GM19467 (cell line): ENCODE data around the gene NEURL4.

ENCODE experiments used
- ATAC-seq: cut with Tn5 transposase; IDR thresholded peaks from one replicate; pipeline ENCODE4 v1.9.1; 2021; ENCODE audit warnings: mild to moderate bottlenecking, moderate library complexity; ENCODE audit not compliant: unreplicated experiment

Gene NEURL4

DNA sequence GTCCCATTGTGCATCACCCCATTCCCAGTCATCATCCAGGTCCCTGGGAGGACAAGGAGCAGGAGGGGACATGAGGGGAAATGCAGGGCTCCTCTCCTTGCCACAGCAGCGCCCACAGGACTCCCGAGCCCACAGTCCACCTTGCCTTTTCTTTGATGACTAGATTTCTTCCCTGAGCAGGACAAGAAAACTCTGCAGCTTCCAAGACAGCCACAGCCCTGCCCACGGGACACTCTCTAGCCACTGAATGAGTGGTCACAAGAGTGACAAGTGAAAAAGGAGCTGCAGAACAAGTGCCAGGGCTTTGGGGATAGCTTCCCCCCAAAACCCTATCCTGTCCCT is 4.7 kb downstream of the NEURL4 start:
- no peak for ATAC-seq

GRCh38 chr17:7323731-7324437 is 5.3 kb downstream of the NEURL4 start:
- ATAC-seq: no peak

- no peak for ATAC-seq
Observed at GRCh38 chr17:7322520-7323194, 6.5 kb downstream of the NEURL4 start.

DNA sequence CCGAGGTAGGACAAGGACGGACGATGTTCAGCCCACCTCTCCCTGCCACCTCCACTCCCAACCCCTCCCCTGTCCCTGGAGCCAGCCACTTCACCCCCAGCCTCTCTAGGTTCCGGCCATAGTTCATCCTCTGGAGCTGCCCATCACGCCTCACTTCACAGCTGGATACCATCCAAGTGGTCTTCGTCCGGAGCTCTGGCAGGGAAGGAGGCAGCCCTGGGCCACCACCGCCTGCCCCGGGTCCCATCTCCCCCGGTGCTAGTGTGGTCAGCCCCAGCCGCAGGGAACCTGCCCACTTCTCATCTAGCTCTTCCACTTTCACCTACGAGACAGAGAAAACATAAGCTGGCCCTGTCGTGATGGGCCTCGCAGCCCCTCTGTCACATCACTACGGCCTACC is 7.7 kb downstream of the NEURL4 start:
- ATAC-seq: no peak

GRCh38 chr17:7318121-7318860 is 10.8 kb downstream of the NEURL4 start:
- no peak for ATAC-seq

DNA sequence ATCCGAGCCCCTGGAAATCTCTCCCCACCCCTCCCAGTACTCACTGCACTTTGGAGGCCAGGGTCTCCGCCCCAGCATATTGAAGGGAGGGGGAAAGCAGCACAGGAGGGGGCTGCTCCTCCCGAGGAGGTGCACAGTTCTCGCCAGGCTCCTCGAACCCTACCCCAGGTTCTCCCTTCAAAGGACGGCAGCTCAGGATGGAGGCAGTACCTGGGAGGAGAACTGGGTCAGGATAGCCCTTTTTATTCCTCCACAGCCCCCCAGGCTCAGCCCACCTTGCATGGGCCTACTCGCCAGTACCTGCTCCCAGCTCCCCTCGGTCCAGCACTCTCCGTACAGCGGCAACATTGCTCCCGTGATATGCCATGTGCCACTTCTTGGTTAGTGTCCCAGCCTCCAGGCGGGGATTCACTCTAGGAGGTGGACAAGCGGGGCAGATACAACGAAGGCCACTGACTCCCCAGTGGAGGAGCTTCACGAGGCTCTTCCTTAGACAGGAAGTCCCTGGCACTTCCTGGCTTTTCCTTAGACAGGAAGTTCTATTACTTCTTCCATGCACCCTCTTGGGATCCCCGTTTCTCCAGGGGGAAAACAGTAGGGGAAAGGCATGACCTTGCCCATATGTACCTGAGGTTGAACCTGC is 11.9 kb downstream of the NEURL4 start:
- no peak for ATAC-seq

DNA sequence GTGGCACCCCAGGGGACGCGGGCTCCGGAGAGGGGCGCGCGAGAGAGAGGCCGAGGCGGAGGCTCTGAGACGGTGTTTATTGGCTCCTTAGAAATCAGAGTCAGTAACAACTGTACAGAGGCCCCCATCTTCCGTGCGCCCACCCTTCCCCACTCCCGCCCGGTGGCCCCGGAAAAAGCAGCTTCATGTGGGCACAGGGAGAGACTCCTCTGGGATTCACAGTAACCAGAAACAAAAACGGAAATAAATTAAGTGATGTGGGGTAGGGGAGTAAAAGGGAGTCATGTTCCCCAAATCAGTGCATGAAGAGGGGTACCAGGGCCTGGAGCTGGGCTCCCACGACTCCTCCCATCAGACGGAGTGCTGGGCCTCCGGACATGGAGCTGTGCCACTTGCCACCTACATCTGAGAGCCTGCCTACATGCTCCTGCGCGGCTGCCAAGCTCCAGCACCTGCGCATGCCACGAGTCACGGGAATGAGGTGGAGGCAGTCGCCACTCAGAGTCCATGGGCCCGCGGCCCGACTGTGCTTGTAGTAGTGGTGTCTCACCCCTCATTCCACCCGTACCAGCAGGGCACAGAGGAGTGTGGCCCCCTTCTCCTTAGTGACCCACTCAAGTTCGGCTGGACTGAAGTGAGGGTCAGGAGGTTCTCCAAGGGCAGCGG is 13.4 kb downstream of the NEURL4 start:
- no peak for ATAC-seq

DNA sequence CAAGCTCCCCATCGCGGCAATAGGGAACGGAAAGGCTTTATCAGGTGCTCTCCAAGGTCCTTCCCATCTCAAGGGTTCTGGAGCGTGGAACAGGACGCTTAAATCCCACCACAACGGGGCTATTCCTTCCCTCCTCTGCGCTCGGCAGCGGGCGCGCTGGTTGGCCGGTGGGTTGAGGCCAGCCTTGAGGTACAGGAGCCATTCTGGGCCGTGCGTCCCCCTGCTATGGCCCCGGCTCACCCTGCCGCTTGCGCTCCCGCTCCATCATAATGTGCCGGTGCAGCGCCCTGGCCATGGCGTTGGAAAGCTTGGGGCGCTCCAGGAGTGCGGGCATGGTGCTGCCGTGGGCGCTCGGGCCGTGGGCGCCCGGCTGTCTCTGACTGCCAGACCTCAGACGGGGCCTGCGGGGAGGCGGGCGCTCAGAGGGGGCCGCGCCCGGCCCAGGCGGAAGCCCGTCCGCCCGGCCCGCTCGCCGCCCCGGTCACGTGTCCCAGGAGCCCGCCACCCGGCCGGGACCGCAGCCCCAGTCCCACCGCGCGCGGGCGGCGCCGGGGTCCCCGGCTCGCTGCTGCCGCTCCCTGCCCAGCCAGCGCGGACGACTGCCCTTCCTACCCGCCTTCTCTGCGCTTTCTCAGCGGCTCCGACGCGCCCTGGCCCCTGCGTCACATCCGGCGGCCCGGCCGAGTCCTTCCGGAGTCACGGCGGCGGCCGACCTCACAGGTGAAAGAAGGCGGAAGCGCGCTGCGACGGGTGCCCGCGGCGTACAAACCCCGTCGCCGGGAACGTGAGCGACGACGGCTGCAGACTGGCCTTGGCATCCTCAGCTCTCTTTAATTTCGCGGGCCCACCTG is 14.2 kb downstream of the NEURL4 start, which contains the start of gene GPS2:
Gene GPS2, minus strand, starts transcription at position 642 of the 851 bp plus-strand sequence. Its CDS starts 308 bp downstream, at position 334.
- peak; percentile 60 for ATAC-seq

DNA sequence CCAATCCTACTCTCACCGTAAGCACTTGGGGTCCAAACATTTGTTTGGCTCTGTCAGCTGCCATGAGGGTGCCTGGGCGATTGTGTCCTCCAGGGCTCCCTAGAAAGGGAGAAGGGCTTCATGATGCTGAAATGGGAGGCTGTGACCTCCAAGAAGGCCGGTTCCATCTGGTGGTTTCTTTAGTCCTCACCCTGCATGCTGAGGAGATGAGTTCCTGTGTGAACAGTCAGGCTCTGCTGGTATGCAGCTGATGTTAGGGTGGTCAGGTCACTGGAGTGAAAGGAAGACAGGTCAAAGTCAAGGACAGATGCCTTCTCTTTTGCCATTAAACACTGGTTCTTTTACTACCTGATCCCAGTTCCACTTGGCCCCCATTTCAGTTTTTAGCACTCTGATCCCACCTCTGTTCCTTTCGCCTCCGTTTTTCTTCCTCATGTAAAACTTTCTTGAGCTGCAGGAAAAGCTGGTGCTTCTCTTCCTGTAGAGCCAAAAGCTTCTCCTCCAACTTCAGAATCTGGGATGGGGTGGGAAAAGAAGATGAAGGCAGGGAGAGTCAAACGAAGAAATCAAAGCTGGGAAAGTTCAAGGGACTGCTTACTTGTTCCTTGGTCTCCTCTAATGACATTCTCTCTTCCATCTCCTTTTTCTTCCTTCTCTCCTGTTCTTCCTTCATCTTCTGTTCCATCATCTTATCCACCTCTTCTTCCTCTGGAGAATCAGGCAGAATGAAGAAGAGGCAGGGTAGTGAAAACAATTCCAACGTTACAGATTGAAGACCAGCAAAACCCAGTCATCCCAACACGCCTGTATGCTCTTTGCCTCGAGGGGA is 15.0 kb downstream of the NEURL4 start:
- ATAC-seq: no peak

DNA sequence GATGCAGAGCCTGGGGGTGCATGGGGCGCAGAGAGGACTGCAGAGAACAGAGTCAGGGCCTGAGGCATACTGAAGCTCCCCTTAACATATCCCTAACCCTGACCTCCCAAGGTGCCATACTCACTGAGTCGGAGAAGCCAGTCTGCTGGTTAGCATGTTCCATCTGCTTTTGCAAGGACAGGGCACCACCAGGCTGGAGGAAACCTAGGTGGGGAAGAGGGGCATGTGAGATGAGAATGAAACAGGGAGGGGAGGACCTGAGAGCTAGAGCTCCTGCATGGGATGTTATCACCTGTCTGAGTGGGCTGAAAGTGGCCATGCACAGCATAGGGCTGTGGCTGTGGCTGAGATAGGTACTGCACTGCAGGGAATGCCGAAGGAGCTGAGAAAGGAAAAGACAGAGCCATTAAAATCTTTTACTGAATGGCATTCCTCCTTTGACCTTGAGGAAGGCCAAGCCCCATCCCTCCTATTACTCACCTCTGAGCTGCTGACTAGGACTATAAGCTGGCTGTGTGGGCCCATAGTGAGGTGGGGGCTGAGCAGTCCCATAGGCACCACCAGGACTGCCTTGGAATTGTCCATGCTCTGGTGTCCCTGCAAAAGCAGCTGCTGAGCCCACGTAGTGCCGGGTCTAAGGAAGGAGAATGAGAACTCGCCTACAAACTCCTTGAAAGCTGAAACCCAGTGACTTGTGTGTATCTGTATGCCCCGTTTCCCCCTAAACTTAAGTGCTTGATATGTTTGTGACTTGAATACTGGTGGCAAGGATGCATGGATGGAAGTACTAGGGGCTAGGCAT is 15.8 kb downstream of the NEURL4 start:
- no peak for ATAC-seq

- ATAC-seq: no peak
Observed at GRCh38 chr17:7312432-7313087, 16.6 kb downstream of the NEURL4 start.

DNA sequence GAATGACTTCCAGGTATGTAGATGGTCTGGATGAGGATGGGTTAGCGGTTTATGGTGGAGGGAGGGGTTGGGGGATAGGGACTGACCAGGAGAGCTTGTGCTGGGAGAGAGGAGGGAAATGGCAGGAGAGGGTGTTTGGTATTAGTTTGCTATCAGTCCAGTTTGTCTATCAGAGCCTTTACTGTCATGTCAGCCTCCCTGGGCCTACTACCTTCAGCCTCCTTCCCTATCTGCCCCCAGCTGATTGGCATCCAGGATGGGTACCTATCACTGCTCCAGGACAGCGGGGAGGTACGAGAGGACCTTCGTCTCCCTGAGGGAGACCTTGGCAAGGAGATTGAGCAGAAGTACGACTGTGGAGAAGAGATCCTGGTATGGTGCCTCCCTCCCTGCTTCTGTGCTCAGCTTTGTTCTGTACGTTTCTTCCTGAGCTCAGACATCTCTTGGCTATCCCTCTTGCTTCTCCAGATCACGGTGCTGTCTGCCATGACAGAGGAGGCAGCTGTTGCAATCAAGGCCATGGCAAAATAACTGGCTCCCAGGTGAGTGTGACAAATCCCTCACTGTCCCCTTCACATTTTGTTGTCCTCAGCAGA is 17.9 kb downstream of the NEURL4 start:
- no peak for ATAC-seq

DNA sequence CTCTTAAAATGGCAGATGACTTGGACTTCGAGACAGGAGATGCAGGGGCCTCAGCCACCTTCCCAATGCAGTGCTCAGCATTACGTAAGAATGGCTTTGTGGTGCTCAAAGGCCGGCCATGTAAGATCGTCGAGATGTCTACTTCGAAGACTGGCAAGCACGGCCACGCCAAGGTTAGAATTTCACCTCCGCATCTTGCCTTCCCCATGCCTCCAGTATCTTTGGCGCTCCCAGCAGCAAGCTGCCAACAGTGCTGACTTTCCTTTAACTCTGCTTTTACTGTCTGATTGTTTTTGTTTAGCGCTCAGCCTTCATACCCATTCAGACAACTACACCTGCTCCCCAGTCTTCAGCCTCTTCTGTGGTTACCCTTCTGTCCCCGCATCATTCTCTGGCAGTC is 19.5 kb downstream of the NEURL4 start:
- no peak for ATAC-seq

GRCh38 chr17:7308625-7309433 is 20.3 kb downstream of the NEURL4 start:
- no peak for ATAC-seq

DNA sequence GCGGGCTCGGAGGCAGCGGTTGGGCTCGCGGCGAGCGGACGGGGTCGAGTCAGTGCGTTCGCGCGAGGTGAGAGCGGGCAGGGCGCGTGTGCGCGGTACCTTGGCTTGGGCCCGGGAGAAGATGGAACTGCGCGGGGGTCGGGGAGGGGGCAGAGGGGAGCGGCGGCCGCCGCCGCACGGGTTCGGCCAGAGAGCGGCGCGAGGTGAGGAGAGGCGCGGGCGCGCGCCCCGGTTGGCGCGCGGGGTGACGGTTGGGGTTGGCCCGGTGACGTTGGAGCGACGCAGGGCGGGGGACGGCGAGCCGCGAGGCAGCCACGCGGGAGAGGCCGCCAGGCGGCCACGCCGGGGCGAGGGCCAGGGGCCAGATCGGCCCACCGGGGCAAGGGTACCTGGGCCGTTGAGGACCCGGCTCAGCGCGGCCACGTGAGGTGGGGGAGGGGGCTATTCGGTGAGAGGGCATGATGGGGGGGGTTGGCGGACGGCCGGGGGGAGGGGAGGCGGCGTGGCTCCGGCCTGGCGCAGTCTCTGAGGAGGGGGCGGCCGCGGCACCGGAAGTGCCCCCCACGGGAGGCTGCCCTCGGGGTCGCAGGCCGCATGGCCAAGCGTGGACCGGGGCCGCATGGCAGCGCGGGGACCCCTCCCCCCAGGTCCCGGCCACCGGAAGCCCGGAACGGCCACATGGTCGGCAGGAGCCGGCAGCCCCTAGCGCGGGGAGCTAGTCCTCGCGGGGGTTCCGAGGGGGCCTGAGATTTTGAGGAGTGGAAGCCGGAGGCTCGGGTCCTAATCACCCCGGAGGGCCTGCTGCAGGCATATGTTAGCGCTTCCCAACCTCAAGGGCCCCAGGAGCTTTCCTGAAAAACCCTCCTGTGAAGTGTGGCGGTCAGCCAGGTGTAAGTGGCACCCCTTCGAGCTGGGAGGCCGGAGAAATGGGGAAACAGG is 21.2 kb downstream of the NEURL4 start:
- no peak for ATAC-seq
